Left renal pelvis (tissue), 4 donors: ENCODE measurements around the gene PNLIPRP1. TPM values are rescaled to one million over a fixed set of nuclear protein-coding genes. Genes with fewer than 3 reads are reported as not detected.

Source experiments
- DNase-seq, 4 donors: peaks; one replicate each; pipeline ENCODE4 v3.0.0-alpha.2; 2013; ENCODE audit warnings: low read depth in 4 of 4, low spot score in 3 of 4
- polyA plus RNA-seq, 4 donors: library from polyadenylated mRNA; unstranded; fragments of 120-200 nt; gene quantifications; one replicate each; pipeline ENCODE4 v1.2.1, GENCODE V29; 2013; ENCODE audit not compliant: insufficient read length in 4 of 4

The PNLIPRP1 gene
- polyA plus RNA-seq, 4 donors = 0.16 to 0.24 TPM; not detected in 2

- no peak for DNase-seq
These were observed 38.6 kb downstream of the PNLIPRP1 start for GRCh38 chr10:116629340-116629739.

- DNase-seq = no peak
These were observed 39.3 kb downstream of the PNLIPRP1 start for GRCh38 chr10:116630020-116630419.

GRCh38 chr10:116631871-116632295, 41.1 kb downstream of the PNLIPRP1 start:
- no peak for DNase-seq

DNA sequence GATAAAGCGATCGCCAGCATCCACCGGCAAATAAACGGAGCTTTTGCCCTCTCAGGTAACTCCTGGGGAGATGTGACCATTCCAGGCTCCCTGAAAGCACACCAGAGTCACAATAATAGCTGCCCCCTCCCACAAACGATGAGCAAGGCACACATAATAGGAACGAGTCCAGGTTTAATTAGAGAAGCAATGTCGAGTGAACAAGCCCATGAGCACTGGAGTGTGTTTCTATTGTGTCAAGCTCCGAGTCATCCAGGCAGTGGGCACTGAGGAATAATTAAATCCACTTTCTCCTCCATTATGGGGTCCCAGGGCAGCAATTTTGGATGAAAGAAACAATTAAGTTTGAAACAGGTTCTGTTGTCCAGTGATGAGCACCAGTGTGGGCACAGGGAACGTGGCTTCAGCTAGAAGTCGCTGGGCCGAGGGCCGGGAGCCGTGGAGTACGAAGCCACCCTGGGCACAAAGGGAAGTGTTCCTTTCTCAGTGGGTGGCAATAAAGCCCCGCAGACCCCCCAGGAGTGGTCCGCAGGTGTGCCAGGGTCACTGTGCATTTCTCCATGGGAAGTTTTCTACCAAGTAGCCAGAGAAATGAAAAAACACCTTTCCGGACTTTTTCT, 41.9 kb downstream of the PNLIPRP1 start:
- no peak for DNase-seq

GRCh38 chr10:116633216-116633600, 42.4 kb downstream of the PNLIPRP1 start:
- DNase-seq = no peak

DNA sequence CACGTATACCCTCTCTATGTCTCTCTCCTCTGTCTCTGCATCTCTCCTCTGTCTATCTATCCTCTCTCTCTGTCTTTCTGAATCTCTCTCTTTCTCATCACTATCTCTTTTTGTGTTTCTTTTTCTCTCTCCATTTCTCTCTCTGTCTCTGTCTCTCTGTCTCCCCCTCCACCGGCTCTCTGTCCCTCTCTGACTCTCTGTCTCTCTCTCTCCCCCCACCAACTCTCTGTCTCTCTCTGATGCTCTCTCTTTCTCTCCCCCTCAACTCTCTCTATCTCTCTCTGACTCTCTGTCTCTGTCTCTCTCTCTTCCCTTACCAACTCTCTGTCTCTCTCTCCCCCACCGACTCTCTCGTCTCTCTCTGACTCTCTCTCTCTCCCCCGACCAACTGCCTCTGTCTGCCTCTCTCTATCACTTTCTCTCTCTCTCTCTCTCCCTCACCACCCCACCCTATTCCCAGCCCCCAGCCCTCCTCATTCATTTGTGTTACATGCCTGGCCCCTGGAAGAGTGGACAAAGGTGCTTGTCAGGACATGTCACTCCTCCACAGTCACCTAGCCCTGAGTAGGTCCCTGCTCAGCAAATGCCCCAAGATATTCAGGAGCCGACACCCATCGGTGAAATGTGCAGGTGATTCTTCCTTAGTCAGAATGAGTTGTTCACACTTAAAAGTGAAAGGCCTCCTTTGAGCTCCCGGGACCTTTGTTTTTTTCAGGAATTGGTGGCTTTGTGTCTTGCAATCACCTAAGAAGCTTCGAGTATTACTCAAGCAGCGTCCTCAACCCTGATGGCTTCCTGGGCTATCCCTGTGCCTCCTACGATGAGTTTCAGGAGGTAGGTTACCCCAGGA, 43.6 kb downstream of the PNLIPRP1 start:
- no peak for DNase-seq

GRCh38 chr10:116636385-116636784, 45.6 kb downstream of the PNLIPRP1 start:
- no peak for DNase-seq

DNA sequence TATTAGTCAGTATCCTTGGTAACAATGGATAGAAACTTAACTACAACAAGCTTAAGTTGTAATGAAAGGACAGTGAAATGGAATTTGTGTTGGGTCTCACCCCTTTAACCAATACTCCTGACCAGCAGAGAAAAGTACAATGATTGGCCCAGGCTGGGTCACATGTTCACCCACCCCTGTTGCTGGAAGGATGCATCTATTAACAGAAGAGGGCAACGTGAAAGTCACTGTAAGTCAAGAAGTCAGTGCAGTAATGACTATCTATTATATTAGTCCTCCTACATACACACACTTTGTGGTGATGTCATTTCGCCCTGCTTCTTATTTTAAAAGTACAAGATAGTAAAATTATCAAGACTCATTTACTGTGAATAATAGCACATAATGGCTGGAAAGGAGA, 46.2 kb downstream of the PNLIPRP1 start:
- DNase-seq = no peak

GRCh38 chr10:116637830-116638229, 47.1 kb downstream of the PNLIPRP1 start:
- DNase-seq = no peak

DNA sequence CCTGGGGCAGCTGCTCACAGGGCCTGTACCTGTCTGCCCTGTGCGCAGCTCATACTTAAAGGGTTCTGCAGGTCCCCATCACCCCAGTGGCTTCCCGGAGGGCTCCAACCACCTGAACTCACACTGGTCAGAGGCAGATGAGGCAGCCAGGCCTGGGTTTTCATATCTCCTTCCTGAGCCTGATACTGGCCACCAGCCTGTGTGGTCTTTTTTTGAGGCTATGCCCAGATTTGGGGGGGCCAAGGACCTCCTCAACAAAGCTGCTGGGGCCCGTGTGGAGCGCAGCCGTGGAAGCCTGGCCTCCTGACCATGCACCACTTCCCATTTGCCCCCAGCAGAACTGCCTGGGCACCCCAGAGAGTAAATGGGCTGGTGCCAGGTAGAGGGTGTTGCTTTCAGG, 55.7 kb downstream of the PNLIPRP1 start:
- no peak for DNase-seq

DNA sequence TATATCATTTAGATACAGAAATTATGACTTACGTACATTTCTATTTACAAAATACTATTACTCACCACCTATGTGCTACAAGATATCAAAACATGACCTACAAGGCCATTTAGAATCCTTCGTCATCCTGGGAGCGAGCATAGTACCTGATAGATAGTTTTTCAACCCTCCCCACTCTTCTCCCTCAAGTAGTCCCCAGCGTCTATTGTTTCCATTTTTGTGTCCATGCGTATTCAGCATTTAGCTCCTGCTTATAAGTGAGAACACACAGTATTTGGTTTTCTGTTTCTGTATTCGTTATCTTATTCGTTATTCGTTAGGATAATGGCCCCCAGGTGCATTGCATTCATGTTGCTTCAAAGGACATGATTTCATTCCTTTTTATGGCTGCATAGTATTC, 58.1 kb downstream of the PNLIPRP1 start:
- DNase-seq = no peak

- DNase-seq = no peak
These were observed 63.1 kb downstream of the PNLIPRP1 start for GRCh38 chr10:116653885-116654284.

DNA sequence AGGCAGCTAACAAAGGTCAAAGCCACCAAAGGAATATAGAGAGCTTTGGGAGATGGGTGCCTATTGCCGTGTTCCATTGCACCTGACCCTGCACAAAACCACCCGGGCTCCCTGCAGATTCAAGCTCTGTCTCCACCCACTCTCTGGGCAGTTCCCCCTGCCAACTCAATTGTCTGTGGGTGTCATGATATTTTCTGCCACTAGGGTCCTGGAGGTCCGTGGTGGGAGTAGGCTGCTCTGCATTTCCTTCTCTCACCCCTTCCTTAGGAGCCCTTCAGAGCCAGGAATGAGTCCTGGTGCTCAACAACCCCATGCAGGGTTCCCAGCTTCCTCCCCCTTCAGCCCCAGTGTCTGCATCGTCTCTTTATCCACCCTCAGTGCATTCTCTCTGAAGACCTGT, 64.1 kb downstream of the PNLIPRP1 start:
- no peak for DNase-seq

- DNase-seq = no peak
These were observed 64.8 kb downstream of the PNLIPRP1 start for GRCh38 chr10:116655568-116655967.

DNA sequence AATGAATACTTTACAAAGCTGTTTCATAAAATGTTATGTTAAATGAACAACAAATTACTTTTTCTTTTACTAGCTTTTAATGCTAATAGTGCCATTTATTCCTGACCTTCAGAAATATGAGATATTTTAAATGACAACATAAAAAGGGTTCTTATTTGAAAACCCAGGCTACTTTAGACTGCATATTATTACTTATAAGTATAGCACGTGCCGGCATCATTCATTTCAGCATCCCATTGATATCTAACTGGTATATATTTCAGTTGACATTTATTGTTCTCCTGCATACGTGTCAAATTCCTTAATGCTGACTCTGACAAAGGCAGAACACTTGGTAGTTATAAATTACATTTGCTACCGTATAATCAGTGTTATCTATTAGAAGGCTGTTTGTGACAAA, 65.3 kb downstream of the PNLIPRP1 start:
- no peak for DNase-seq

- no peak for DNase-seq
These were observed 67.2 kb downstream of the PNLIPRP1 start for GRCh38 chr10:116657863-116658551.

Other genes starting within 250 kb of the PNLIPRP1 start
- gene PNLIPRP3, start 163.1 kb upstream of the PNLIPRP1 start, polyA plus RNA-seq = not detected
- gene PNLIP, start 45.0 kb upstream of the PNLIPRP1 start, polyA plus RNA-seq = not detected
- gene PNLIPRP2, start 30.0 kb downstream of the PNLIPRP1 start, polyA plus RNA-seq = under 1 TPM in 1 of 4 donors, not detected in 3; 0.39 TPM
- 10 to 100 TPM; 19.9 to 49.7 (median 35.7) TPM for gene HSPA12A, start 151.6 kb downstream of the PNLIPRP1 start, polyA plus RNA-seq